K562 (cell line): ENCODE data around the gene SET. TPM values are rescaled to one million over a fixed set of nuclear protein-coding genes. Genes with fewer than 3 reads are reported as not detected.
A peak's percentile ranks its signal among the peaks of the same experiment; 100 is the strongest.

Experiments used
- ATAC-seq: fragments of 200-7000 bp; cut with Tn5 transposase; 3 replicates; pipeline ENCODE4 v1.9.1; 2020; ENCODE audit warnings: moderate library complexity
- BruUV-seq: library from RNA; stranded (reverse); fragments of 400-500 nt; replicated peaks from 2 replicates; lab custom pipeline; 2021; lab: Mats Ljungman, UMichigan
- CTCF ChIA-PET: fragments of 300-600 bp; formaldehyde crosslinking; extraction: SDS; loops from one replicate; lab custom pipeline; 2021; ENCODE audit warnings: low intra/inter-chr PET ratio; lab: Yijun Ruan, JAX
- POLR2A ChIA-PET: fragments of 300-600, 350-650 bp; sonication (Branson Sonifier 250); formaldehyde crosslinking; extraction: SDS; loops from one replicate; lab custom pipeline; 2021; ENCODE audit warnings: antibody characterized with exemption, inconsistent platforms; lab: Yijun Ruan, JAX
- DNase-seq, 4 experiments: peaks; one replicate each; pipeline versions ENCODE4 v3.0.0 to v3.0.0-alpha.2; 2011 to 2018; ENCODE audit warnings: low spot score in 3 of 4, mixed read lengths in 3 of 4; ENCODE audit errors: extremely low read depth in 1 of 4
- FAIRE-seq: peaks from 2 replicates; lab custom pipeline; 2011; peaks lifted over from hg19 to GRCh38; lab: Jason Lieb, UNC
- H2AFZ ChIP-seq: 2 replicates; pipeline ENCODE4 v1.6.0; 2011; ENCODE audit warnings: low read depth, low read length, control low read depth, inconsistent platforms
- H3K27ac ChIP-seq: fragments of 200-600 bp; 3 replicates; pipeline ENCODE4 v1.8.0; 2011; ENCODE audit warnings: low read depth, mild to moderate bottlenecking, control low read depth, inconsistent platforms, low read length, moderate library complexity, mixed read lengths; ENCODE audit errors: extremely low read depth
- H3K27me3 ChIP-seq, 2 experiments: fragments of 300-600 bp in 1 of 2; 2 replicates in 1 of 2; 3 replicates in 1 of 2; pipeline versions ENCODE4 v1.6.0 to v1.8.0; 2011; ENCODE audit warnings: inconsistent platforms in 2 of 2, low read length in 2 of 2, mild to moderate bottlenecking in 1 of 2, mixed read lengths in 1 of 2, moderate library complexity in 1 of 2; ENCODE audit not compliant: control insufficient read depth in 2 of 2, insufficient read depth in 2 of 2
- H3K36me3 ChIP-seq: fragments of 300-600 bp; 3 replicates; pipeline ENCODE4 v1.8.0; 2011; ENCODE audit warnings: mild to moderate bottlenecking, low read length, inconsistent platforms; ENCODE audit not compliant: control insufficient read depth, insufficient read depth
- H3K4me1 ChIP-seq, 2 experiments: fragments of 200-600 bp in 1 of 2; replicated peaks in 1 of 2; 2 replicates in 1 of 2; 3 replicates in 1 of 2; pipeline versions ENCODE4 v1.5.1 to v1.8.0; 2011; ENCODE audit warnings: inconsistent platforms in 2 of 2, low read length in 2 of 2, mild to moderate bottlenecking in 1 of 2, mixed read lengths in 1 of 2, moderate library complexity in 1 of 2; ENCODE audit not compliant: control insufficient read depth in 2 of 2, insufficient read depth in 2 of 2
- H3K4me2 ChIP-seq: 2 replicates; pipeline ENCODE4 v1.6.1; 2011; ENCODE audit warnings: low read length, control low read depth, inconsistent platforms, mixed read lengths; ENCODE audit not compliant: insufficient read depth
- H3K4me3 ChIP-seq: fragments of 200-600 bp; sonication (generic), shearing (Covaris generic); 2 replicates; pipeline ENCODE4 v1.5.1; 2016; ENCODE audit warnings: control low read depth, inconsistent platforms
- H3K79me2 ChIP-seq: fragments of 200-600 bp; 3 replicates; pipeline ENCODE4 v1.8.0; 2011; ENCODE audit warnings: low read length, inconsistent platforms; ENCODE audit not compliant: control insufficient read depth, insufficient read depth
- H3K9ac ChIP-seq, 2 experiments: 2 replicates each; pipeline versions ENCODE4 v1.6.0 to v1.6.1; 2011; ENCODE audit warnings: low read depth in 2 of 2, low read length in 2 of 2, control low read depth in 1 of 2, inconsistent platforms in 1 of 2, mild to moderate bottlenecking in 1 of 2, mixed read lengths in 1 of 2; ENCODE audit not compliant: insufficient read depth in 1 of 2
- H3K9me1 ChIP-seq: one replicate; pipeline ENCODE4 v1.6.0; 2011; ENCODE audit warnings: inconsistent platforms, mild to moderate bottlenecking, low read length, moderate library complexity; ENCODE audit not compliant: control insufficient read depth, insufficient read depth
- H3K9me3 ChIP-seq: replicated peaks from 2 replicates; pipeline ENCODE4 v1.5.1; 2011; ENCODE audit warnings: low read depth, low read length, inconsistent platforms; ENCODE audit not compliant: control insufficient read depth, insufficient read depth
- H4K20me1 ChIP-seq: replicated peaks from 2 replicates; pipeline ENCODE4 v1.6.1; 2011; ENCODE audit warnings: low read length, inconsistent platforms, mixed read lengths; ENCODE audit not compliant: control insufficient read depth, insufficient read depth
- CBFA2T2 ChIP-seq: fragments of 450-650 bp; conservative IDR thresholded peaks from 2 replicates; pipeline ENCODE4 v1.6.1; 2017; ENCODE audit warnings: mild to moderate bottlenecking
- GABPA ChIP-seq: fragments of 200-800 bp; sonication (Bioruptor generic); conservative IDR thresholded peaks from 2 replicates; pipeline ENCODE4 v1.6.1; 2016; ENCODE audit warnings: low read depth, missing genetic modification characterization, missing compliant biosample characterization
- GTF2F1 ChIP-seq: IDR thresholded peaks from 2 replicates; pipeline ENCODE4 v1.6.1; 2011; ENCODE audit warnings: low read depth, low read length, improper control_type of control experiment
- NRF1 ChIP-seq, 2 experiments: fragments of 450-650 bp; IDR thresholded peaks in 1 of 2; conservative IDR thresholded peaks in 1 of 2; 2 replicates each; pipeline ENCODE4 v1.6.1; 2014; ENCODE audit warnings: mild to moderate bottlenecking in 2 of 2
- SPI1 ChIP-seq: IDR thresholded peaks from 2 replicates; pipeline ENCODE4 v1.6.1; 2011; ENCODE audit warnings: low read depth, low read length, control low read depth, borderline replicate concordance
- ZNF707 ChIP-seq: fragments of 250-450 bp; sonication (Bioruptor Pico); conservative IDR thresholded peaks from 2 replicates; pipeline ENCODE4 v1.8.0; 2022; ENCODE audit warnings: inconsistent platforms, mild to moderate bottlenecking, moderate library complexity
- WGBS: fragments of 100-300 bp; shearing (Covaris generic); methylation state at CpG from one replicate; pipeline ENCODE4 v1.1.6; 2016; ENCODE audit warnings: low coverage, mixed read lengths; ENCODE audit not compliant: insufficient coverage; ENCODE audit errors: missing lambda C conversion rate; 5-methylcytosine and 5-hydroxymethylcytosine counted together
- in situ Hi-C: fragments of 300-500 bp; cut with MboI; formaldehyde crosslinking; loops from 4 replicates; pipeline ENCODE4 v1.15.0; 2018; ENCODE audit warnings: inconsistent platforms, mixed read lengths
- intact Hi-C: fragments of 100-400 bp; cut with micrococcal nuclease; formaldehyde crosslinking; loops from 2 replicates; pipeline ENCODE4 v1.14.2; 2022
- polyA plus RNA-seq, 8 experiments: library from polyadenylated mRNA; depleted of rRNA in 4 of 8; stranded (reverse) in 5 of 8; unstranded in 3 of 8; fragments of >200 nt; fragmentation: Nextera tagmentation in 2 of 8; fragmentation: Illumina TruSeq in 1 of 8; extraction: Ambion mirVana in 2 of 8; extraction: Trizol in 1 of 8; gene quantifications; 2 replicates each; pipeline versions ENCODE4 v1.2.1 to v1.2.3, GENCODE V29; 2011 to 2014; ENCODE audit warnings: inconsistent platforms in 1 of 8, missing spikeins in 1 of 8
- total RNA-seq, 7 experiments: library from RNA; depleted of rRNA in 6 of 7; stranded (reverse); fragments of >200 nt in 6 of 7; fragmentation: Illumina TruSeq in 2 of 7; extraction: Trizol in 2 of 7; gene quantifications; 2 replicates each; pipeline versions ENCODE4 v1.2.1 to v1.2.3, GENCODE V29; 2011 to 2021; ENCODE audit warnings: low replicate concordance in 1 of 7
- TF ChIP-seq, protein P1 (sequence below): fragments of 250-450 bp; sonication (Bioruptor Pico); IDR thresholded peaks from 2 replicates; pipeline ENCODE4 v1.5.1; 2021; ENCODE audit warnings: mild to moderate bottlenecking
- TF ChIP-seq, protein P2 (sequence below): fragments of 450-650 bp; formaldehyde crosslinking; conservative IDR thresholded peaks from 2 replicates; pipeline ENCODE4 v1.4.0; 2022; ENCODE audit warnings: mild to moderate bottlenecking, missing genetic modification characterization
- TF ChIP-seq, protein P3 (sequence below): sonication (generic); formaldehyde crosslinking; IDR thresholded peaks from 2 replicates; pipeline ENCODE4 v1.8.0; 2022; ENCODE audit warnings: missing genetic modification reagents, mild to moderate bottlenecking, moderate library complexity, borderline replicate concordance
- TF ChIP-seq, protein P4 (sequence below): fragments of 450-650 bp; formaldehyde crosslinking; IDR thresholded peaks from 2 replicates; pipeline ENCODE4 v1.4.0; 2020; ENCODE audit warnings: mild to moderate bottlenecking, moderate library complexity
- TF ChIP-seq, protein P5 (sequence below): fragments of 250-450 bp; sonication (Bioruptor Pico); IDR thresholded peaks from 2 replicates; pipeline ENCODE4 v1.8.0; 2021; ENCODE audit warnings: borderline replicate concordance, mild to moderate bottlenecking, moderate library complexity; ENCODE audit not compliant: poor library complexity, severe bottlenecking

Gene SET
- total and polyA plus RNA-seq, 9 of the 15 experiments (the other 6 are each of a cell fraction or from before 2014, with no cell fraction given) = 404 to 1,447 (median 907) TPM

DNA sequence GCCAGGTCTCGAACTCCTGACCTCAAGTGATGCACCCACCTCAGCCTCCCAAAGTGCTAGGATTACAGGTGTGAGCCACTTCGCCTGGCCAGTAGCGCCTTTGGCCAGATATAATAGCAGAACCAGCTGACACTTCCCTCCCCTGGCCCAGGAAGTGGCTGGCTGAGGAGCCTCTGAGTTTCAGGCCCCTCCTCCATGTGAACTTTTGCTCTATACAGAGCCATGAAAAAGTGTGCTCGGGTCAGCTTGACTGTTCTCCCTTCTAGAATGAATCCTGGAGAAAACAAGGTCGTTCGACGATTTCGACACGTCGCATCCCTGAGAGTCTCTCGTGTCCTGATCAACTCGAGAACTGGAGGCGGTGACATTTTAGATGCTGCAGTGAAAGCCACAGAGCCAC is 43.6 kb downstream of the SET start:
- peak; percentile 42 for FAIRE-seq
- TSS peak; percentile 65 for BruUV-seq
- Histone ChIP-seq H2AFZ (peak overlapping the region; percentile 90), H3K27ac (peak overlapping the region; percentile 29), H3K4me2 (peak overlapping the region; percentile 53), H3K79me2 (no peaks in the 10 kb centered on the region), H3K9me3 (no peaks in the 10 kb centered on the region), H3K4me3 (no peak overlapping the region), H4K20me1 (no peaks in the 10 kb centered on the region), H3K36me3 (no peaks in the 10 kb centered on the region; the same call in 2 of the 3 replicates), H3K9me1 (no peaks in the 10 kb centered on the region), H3K4me1 (peaks cover 5 to 32% of the 10 kb centered on the region in 2 experiments; a peak in 4 of 5 replicates), H3K9ac (peak overlapping the region; percentile 22 to 57; a peak in 2 of 4 replicates), H3K27me3 (no peaks in the 10 kb centered on the region)
- intact Hi-C loops = loop anchor here (5.0 kb wide), 1 partner anchor 275 kb away; no protein-coding TSS in a partner anchor
- ATAC-seq = peak; percentile 70
- in situ Hi-C loops = loop anchor here (5.0 kb wide), 1 partner anchor 195 kb away; no protein-coding TSS in a partner anchor
- ChIA-PET CTCF (interaction anchor here (1.4 to 3.1 kb wide), 2 partner anchors 85 to 195 kb away, joined by 5 to 14 read pairs; partner anchors contain the start of gene ENDOG), POLR2A (interaction anchor here (0.6 to 1.5 kb wide), 7 partner anchors 8 to 105 kb away, joined by 3 to 6 read pairs (median 3); partner anchors contain the start of gene ZDHHC12)
- TF ChIP-seq NRF1 (conservative IDR thresholded peaks at IDR 0.05 in 1 of 2, IDR thresholded peaks at IDR 0.05 in 1 of 2) = no peak
- TF ChIP-seq CBFA2T2 = no peak
- 0 out of 2 replicates have a peak, but pooled peaks have one; percentile 8 for TF ChIP-seq SPI1
- TF ChIP-seq, protein P1, sequence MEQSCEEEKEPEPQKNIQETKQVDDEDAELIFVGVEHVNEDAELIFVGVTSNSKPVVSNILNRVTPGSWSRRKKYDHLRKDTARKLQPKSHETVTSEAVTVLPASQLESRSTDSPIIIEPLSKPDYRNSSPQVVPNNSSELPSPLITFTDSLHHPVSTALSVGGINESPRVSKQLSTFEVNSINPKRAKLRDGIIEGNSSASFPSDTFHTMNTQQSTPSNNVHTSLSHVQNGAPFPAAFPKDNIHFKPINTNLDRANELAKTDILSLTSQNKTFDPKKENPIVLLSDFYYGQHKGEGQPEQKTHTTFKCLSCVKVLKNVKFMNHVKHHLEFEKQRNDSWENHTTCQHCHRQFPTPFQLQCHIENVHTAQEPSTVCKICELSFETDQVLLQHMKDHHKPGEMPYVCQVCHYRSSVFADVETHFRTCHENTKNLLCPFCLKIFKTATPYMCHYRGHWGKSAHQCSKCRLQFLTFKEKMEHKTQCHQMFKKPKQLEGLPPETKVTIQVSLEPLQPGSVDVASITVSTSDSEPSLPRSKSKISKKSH (CRISPR knock-in tag) = no peak
- no peak for TF ChIP-seq GTF2F1
- TF ChIP-seq, protein P2, sequence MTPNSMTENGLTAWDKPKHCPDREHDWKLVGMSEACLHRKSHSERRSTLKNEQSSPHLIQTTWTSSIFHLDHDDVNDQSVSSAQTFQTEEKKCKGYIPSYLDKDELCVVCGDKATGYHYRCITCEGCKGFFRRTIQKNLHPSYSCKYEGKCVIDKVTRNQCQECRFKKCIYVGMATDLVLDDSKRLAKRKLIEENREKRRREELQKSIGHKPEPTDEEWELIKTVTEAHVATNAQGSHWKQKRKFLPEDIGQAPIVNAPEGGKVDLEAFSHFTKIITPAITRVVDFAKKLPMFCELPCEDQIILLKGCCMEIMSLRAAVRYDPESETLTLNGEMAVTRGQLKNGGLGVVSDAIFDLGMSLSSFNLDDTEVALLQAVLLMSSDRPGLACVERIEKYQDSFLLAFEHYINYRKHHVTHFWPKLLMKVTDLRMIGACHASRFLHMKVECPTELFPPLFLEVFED (CRISPR knock-in tag) = no peak
- TF ChIP-seq GABPA (tag) = no peak
- TF ChIP-seq, protein P3, sequence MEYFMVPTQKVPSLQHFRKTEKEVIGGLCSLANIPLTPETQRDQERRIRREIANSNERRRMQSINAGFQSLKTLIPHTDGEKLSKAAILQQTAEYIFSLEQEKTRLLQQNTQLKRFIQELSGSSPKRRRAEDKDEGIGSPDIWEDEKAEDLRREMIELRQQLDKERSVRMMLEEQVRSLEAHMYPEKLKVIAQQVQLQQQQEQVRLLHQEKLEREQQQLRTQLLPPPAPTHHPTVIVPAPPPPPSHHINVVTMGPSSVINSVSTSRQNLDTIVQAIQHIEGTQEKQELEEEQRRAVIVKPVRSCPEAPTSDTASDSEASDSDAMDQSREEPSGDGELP (CRISPR knock-in tag) = peak; percentile 48; the same call in 1 of the 2 replicates
- TF ChIP-seq ZNF707 = no peak
- TF ChIP-seq, protein P4, sequence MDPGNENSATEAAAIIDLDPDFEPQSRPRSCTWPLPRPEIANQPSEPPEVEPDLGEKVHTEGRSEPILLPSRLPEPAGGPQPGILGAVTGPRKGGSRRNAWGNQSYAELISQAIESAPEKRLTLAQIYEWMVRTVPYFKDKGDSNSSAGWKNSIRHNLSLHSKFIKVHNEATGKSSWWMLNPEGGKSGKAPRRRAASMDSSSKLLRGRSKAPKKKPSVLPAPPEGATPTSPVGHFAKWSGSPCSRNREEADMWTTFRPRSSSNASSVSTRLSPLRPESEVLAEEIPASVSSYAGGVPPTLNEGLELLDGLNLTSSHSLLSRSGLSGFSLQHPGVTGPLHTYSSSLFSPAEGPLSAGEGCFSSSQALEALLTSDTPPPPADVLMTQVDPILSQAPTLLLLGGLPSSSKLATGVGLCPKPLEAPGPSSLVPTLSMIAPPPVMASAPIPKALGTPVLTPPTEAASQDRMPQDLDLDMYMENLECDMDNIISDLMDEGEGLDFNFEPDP = no peak
- TF ChIP-seq, protein P5, sequence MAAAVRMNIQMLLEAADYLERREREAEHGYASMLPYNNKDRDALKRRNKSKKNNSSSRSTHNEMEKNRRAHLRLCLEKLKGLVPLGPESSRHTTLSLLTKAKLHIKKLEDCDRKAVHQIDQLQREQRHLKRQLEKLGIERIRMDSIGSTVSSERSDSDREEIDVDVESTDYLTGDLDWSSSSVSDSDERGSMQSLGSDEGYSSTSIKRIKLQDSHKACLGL (CRISPR knock-in tag) = no peak
- WGBS = 56% methylated on average over 13 of the region's 13 CpGs
- DNase-seq = peak in 1 of 4 experiments; percentile 55
